ENCODE data around the gene NALCN. TPM values are rescaled to one million over a fixed set of nuclear protein-coding genes. Genes with fewer than 3 reads are reported as not detected.
A peak's percentile ranks its signal among the peaks of the same experiment; 100 is the strongest.
"Not testable (repeated sequence)": the region's sequence is repeated elsewhere in the genome, so short reads cannot be mapped to it uniquely, and the experiment has no call there.

NALCN gene
- total and polyA plus RNA-seq, 8 donors, result 0.51 to 5.1 (median 2.0) TPM

- no peaks in the 10 kb centered on the region for H3K9me3 ChIP-seq
- no peaks in the 10 kb centered on the region for H3K36me3 ChIP-seq
- H3K27me3 ChIP-seq, result no peaks in the 10 kb centered on the region
- intact Hi-C loops (cut with DNase I), result no loop called here
- TF ChIP-seq CTCF (IDR thresholded peaks at IDR 0.05), result no peak
- 30 to 45% methylated on average over 3 of the region's 3 CpGs for WGBS, 2 donors
- DNase-seq (no peak), FAIRE-seq (no peak), ATAC-seq (no peak)
- no peak overlapping the region for H3K27ac ChIP-seq
- H3K4me3 ChIP-seq, result no peak overlapping the region
- H3K4me1 ChIP-seq, result no peaks in the 10 kb centered on the region
These were observed 90.9 kb downstream of the NALCN start for GRCh38 chr13:101325423-101325822.

DNA sequence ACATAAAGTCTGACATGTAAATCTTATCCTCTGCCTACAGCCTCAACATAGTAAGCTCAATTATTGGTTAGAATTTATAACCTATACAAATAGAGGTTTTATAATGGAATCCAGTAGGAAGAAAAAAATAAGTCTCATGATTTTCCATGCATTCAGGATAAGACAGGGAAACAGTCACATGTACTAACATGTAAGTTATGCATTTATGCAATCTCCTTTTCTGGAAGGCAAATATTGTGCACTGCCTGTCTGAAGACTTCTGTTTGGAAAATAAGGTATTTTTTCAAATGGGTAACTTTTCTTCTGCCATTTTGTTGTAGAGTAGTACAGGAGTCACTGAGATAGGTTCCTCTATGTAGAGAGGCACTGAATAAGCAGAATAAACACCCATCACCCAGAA, 92.7 kb downstream of the NALCN start:
- no peak for DNase-seq
- no peaks in the 10 kb centered on the region for H3K36me3 ChIP-seq
- no peak overlapping the region for H3K27ac ChIP-seq
- intact Hi-C loops (cut with DNase I), result no loop called here
- no peaks in the 10 kb centered on the region for H3K9me3 ChIP-seq
- no peaks in the 10 kb centered on the region for H3K27me3 ChIP-seq
- no peak overlapping the region for H3K4me3 ChIP-seq
- H3K4me1 ChIP-seq, result no peaks in the 10 kb centered on the region
- FAIRE-seq, result no peak
- ATAC-seq, result no peak
- no peak for TF ChIP-seq CTCF (IDR thresholded peaks at IDR 0.05)

GRCh38 chr13:101317986-101318523, 98.3 kb downstream of the NALCN start:
- intact Hi-C loops (cut with DNase I), result no loop called here
- H3K9me3 ChIP-seq, result no peaks in the 10 kb centered on the region
- H3K4me1 ChIP-seq, result no peaks in the 10 kb centered on the region
- FAIRE-seq (no peak), DNase-seq (peak in 1 of 6 donors; percentile 46), ATAC-seq (no peak)
- WGBS, 2 donors, result 74 to 95% methylated on average over 10 of the region's 10 CpGs
- TF ChIP-seq CTCF (IDR thresholded peaks at IDR 0.05), result no peak
- H3K36me3 ChIP-seq, result no peaks in the 10 kb centered on the region
- no peak overlapping the region for H3K4me3 ChIP-seq
- H3K27me3 ChIP-seq, result no peaks in the 10 kb centered on the region
- H3K27ac ChIP-seq, result no peak overlapping the region

DNA sequence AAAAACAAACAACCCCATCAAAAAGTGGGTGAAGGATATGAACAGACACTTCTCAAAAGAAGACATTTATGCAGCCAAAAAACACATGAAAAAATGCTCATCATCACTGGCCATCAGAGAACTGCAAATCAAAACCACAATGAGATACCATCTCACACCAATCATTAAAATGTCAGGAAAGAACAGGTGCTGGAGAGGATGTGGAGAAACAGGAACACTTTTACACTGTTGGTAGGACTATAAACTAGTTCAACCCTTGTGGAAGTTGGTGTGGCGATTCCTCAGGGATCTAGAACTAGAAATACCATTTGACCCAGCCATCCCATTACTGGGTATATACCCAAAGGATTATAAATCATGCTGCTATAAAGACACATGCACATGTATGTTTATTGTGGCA, 102.8 kb downstream of the NALCN start:
- H3K9me3 ChIP-seq; H3K36me3 ChIP-seq; H3K4me3 ChIP-seq; H3K27ac ChIP-seq; H3K4me1 ChIP-seq; H3K27me3 ChIP-seq; ATAC-seq; intact Hi-C loops (cut with DNase I); DNase-seq; FAIRE-seq: not testable (repeated sequence)
- 67 to 83% methylated on average over 1 of the region's 1 CpG for WGBS, 2 donors

DNA sequence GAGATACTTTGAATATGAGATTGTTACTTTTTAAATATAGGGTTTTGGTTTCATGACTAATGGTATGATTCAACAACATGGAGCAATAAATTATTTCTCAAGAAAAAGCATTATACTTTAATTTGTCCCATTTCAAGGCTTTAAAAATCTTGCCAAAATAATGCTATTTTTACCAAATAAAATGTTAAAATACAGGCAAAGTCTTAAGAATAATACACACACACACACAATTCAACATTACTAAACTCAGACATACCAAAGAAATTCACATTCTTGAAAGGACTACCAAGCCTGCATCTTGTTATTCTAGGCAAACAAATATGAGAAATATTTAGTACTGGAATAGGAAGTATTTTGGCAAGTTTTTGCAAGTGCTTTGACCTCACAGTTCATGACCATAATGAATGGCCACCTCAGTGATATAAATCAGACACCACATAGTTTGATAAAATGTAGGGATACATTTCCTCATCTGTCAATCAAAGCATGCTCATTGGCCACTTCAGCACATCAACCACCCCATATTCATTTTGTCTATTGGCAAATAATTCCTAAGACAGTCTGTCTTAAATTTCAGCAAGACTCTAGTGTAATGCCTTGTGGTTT, 107.2 kb downstream of the NALCN start:
- ATAC-seq (no peak), FAIRE-seq (no peak)
- TF ChIP-seq CTCF (IDR thresholded peaks at IDR 0.05), result no peak

More for the DNA sequence above, 107.2 kb downstream of the NALCN start:
- intact Hi-C loops (cut with DNase I), result no loop called here
- no peak overlapping the region for H3K4me3 ChIP-seq
- no peaks in the 10 kb centered on the region for H3K27me3 ChIP-seq
- no peak for DNase-seq
- H3K9me3 ChIP-seq, result no peaks in the 10 kb centered on the region
- H3K36me3 ChIP-seq, result no peaks in the 10 kb centered on the region
- H3K27ac ChIP-seq, result no peak overlapping the region
- H3K4me1 ChIP-seq, result no peaks in the 10 kb centered on the region

All from pancreas (tissue), 10 donors.